Osteocyte (in vitro differentiated cells): ENCODE measurements around the gene CIART. TPM values are rescaled to one million over a fixed set of nuclear protein-coding genes. Genes with fewer than 3 reads are reported as not detected.
"Not testable (repeated sequence)": the region's sequence is repeated elsewhere in the genome, so short reads cannot be mapped to it uniquely, and the experiment has no call there.

Experiments used
- DNase-seq: peaks from one replicate; pipeline ENCODE4 v3.0.0; 2021; ENCODE audit warnings: mixed read lengths; ENCODE audit not compliant: unreplicated experiment; ENCODE audit errors: extremely low spot score
- H3K27ac Mint-ChIP-seq: one replicate; pipeline ENCODE4 v1.8.0; 2021; ENCODE audit warnings: mild to moderate bottlenecking, mixed read lengths; ENCODE audit not compliant: unreplicated experiment
- H3K27me3 Mint-ChIP-seq: one replicate; pipeline ENCODE4 v1.8.0; 2021; ENCODE audit warnings: mixed read lengths; ENCODE audit not compliant: unreplicated experiment
- H3K36me3 Mint-ChIP-seq: one replicate; pipeline ENCODE4 v1.8.0; 2021; ENCODE audit warnings: mixed read lengths; ENCODE audit not compliant: unreplicated experiment
- H3K4me1 Mint-ChIP-seq: one replicate; pipeline ENCODE4 v1.8.0; 2021; ENCODE audit warnings: mixed read lengths; ENCODE audit not compliant: unreplicated experiment
- H3K4me3 Mint-ChIP-seq: one replicate; pipeline ENCODE4 v1.8.0; 2021; ENCODE audit warnings: mild to moderate bottlenecking, moderate library complexity, mixed read lengths; ENCODE audit not compliant: unreplicated experiment
- H3K9me3 Mint-ChIP-seq: one replicate; pipeline ENCODE4 v1.8.0; 2021; ENCODE audit warnings: mixed read lengths; ENCODE audit not compliant: unreplicated experiment
- long read RNA-seq: library from polyadenylated mRNA; unstranded; transcript quantifications from one replicate; pipeline ENCODE4 v2.0.0, GENCODE V29; 2021
- total RNA-seq: library from RNA; stranded (reverse); gene quantifications from 2 replicates; pipeline ENCODE4 v1.2.1, GENCODE V29; 2021
- TF ChIP-seq, protein P1 (sequence below): fragments of 200-600 bp; sonication (generic); IDR thresholded peaks from 2 replicates; pipeline ENCODE4 v1.5.0; 2021; ENCODE audit warnings: antibody characterized with exemption, mild to moderate bottlenecking, moderate library complexity

CIART gene, protein sequence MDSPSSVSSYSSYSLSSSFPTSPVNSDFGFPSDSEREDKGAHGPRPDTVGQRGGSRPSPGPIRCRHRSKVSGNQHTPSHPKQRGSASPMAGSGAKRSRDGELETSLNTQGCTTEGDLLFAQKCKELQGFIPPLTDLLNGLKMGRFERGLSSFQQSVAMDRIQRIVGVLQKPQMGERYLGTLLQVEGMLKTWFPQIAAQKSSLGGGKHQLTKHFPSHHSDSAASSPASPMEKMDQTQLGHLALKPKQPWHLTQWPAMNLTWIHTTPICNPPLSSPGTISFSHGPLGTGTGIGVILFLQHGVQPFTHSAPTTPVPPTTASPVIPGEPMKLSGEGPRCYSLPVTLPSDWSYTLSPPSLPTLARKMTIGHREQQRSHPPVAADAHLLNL
- 3.4 and 5.3 TPM in 2 replicates for total RNA-seq
- long read RNA-seq, partial matches to known transcripts, result 0 of 3 reads
- long read RNA-seq, other reads (novel, unspliced or antisense), result 0 of 3 reads

DNA sequence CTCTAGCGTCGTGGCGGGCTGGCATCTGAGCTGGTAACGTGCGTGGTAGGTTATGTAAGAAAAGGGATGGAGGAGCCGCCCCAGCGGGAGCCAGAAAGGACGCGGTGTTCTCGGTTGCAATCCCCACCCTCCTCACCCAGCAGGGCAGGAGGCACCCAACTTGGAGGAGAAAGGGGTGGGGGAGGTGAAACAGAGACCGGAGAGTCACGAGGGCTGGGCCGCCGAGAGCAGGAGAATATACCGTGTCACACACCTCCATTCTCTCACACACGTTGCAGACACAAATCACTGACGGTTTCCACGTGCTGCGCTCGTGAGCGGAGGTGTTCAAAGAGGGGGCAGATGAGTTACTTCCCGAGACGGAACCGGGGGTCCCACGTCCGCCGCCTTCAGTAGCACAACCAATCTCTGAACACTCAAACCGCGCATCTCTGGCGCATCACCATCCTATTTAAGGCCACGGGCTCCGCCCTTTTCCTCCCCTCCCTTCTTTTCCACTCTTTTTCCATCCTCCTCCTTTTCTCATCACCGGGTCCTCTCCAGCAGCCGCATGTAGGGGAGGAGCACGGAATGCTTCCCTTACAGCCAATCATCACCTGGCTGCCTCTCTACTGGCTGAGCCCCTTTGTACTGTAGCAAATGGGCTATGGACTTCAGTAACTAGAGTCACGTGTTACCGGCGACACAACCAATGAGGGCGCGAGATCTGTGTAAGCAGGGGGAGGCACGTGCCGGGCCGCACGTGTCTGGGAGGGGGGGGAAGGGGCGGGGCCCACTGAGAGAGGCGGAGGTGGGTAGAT, at the start of gene CIART:
Gene CIART (plus strand): TSS at position 797 of the 800 bp plus-strand sequence. CDS start 714 bp downstream, outside the sequence.
- H3K27ac Mint-ChIP-seq, result peak within 1 kb of the TSS; percentile 79
- peak within 1 kb of the TSS; percentile 80 for H3K4me3 Mint-ChIP-seq
- peak; percentile 90 for DNase-seq
- peaks cover 19% of the 10 kb centered on the region for H3K4me1 Mint-ChIP-seq
- TF ChIP-seq, protein P1, sequence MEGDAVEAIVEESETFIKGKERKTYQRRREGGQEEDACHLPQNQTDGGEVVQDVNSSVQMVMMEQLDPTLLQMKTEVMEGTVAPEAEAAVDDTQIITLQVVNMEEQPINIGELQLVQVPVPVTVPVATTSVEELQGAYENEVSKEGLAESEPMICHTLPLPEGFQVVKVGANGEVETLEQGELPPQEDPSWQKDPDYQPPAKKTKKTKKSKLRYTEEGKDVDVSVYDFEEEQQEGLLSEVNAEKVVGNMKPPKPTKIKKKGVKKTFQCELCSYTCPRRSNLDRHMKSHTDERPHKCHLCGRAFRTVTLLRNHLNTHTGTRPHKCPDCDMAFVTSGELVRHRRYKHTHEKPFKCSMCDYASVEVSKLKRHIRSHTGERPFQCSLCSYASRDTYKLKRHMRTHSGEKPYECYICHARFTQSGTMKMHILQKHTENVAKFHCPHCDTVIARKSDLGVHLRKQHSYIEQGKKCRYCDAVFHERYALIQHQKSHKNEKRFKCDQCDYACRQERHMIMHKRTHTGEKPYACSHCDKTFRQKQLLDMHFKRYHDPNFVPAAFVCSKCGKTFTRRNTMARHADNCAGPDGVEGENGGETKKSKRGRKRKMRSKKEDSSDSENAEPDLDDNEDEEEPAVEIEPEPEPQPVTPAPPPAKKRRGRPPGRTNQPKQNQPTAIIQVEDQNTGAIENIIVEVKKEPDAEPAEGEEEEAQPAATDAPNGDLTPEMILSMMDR, result no peak
- H3K36me3 Mint-ChIP-seq, result peaks cover 33% of the 10 kb centered on the region
- H3K27me3 Mint-ChIP-seq, result peaks cover 4% of the 10 kb centered on the region
- no peaks in the 10 kb centered on the region for H3K9me3 Mint-ChIP-seq

DNA sequence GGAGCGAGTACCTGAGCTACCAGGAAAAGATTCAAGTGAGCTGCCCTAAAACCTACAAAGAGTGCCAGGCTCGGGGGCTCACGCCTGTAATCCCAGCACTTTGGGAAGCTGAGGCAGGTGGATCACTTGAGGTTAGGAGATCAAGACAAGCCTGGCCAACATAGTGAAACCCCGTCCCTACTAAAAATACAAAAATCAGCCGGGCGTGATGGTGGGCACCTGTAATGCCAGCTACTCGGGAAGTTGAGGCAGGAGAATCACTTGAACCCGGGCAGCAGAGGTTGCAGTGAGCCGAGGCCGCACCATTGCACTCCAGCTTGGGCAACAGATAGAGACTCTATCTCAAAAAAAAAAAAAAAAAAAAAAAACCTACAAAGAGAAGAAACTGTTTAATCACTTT, 49.4 kb upstream of the CIART start:
- not testable (repeated sequence) for H3K27me3 Mint-ChIP-seq, H3K27ac Mint-ChIP-seq, H3K9me3 Mint-ChIP-seq, H3K4me3 Mint-ChIP-seq
- Mint-ChIP-seq H3K36me3 (peaks cover 10% of the 10 kb centered on the region), H3K4me1 (peaks cover 19% of the 10 kb centered on the region)
- peak; percentile 46 for DNase-seq

DNA sequence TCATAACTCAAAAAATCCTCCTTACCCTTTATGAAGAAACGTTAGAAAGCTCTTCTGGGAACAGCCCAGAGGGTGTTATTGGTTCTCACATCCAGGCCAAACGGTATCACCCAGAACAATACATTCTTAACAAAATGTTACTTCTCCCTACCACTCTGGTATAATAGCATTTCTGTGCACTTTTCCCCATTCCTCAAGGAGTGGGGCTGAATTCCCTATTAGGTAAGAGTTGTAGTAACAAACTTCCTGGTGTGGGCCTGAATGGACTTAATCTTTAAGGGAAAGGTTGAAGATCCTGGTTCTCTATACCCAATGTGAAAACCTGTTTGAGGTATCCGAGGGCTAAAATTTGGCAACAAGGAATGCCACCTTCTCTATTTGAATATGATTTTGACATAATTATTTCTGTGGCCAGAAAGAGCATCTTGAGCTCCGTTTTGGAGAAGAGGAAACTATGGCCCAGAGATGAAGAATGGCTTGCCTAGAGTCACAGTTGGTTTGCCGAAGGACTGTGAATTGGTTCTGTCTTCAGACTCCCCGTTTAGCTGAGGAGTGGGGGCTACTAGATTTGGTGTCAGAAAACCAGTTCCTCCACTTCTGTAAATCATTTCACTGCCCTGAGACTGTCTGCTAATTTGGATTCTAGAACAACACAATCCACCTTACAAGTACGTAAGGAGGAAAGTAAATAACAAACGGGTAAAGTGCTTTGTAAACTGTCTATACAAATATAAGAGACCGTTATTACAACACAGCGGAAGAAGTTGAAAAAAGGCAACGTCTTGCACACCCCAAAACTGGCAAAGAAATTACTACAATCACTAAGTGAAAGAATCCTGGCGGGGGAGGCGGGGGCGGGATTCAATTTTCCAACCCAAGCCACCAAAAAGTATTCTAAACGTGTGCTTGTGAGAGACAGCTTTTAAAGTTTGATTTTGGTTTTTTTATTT, 48.7 kb upstream of the CIART start:
- H3K4me3 Mint-ChIP-seq, result no peak overlapping the region
- H3K27ac Mint-ChIP-seq, result no peak overlapping the region
- H3K27me3 Mint-ChIP-seq, result no peaks in the 10 kb centered on the region
- H3K4me1 Mint-ChIP-seq, result peaks cover 19% of the 10 kb centered on the region
- TF ChIP-seq, protein P1, result no peak
- peak; percentile 34 for DNase-seq
- peaks cover 7% of the 10 kb centered on the region for H3K36me3 Mint-ChIP-seq
- H3K9me3 Mint-ChIP-seq, result no peaks in the 10 kb centered on the region

DNA sequence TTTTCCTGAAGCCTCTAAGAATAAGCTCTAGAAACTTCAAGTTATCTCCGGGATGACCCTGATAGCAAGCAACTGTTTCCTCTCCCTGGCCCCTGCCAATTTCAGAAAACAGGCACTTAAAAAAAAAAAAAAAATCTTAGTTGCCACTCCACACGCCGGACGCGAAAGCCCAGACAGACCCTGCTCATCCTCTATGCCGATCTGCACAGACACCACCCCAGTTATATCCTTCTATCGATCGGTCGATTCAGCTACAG, 48.1 kb upstream of the CIART start:
- no peak overlapping the region for H3K4me3 Mint-ChIP-seq
- H3K27me3 Mint-ChIP-seq, result no peaks in the 10 kb centered on the region
- DNase-seq, result no peak
- H3K36me3 Mint-ChIP-seq, result peaks cover 2% of the 10 kb centered on the region
- TF ChIP-seq, protein P1, result no peak
- no peak overlapping the region for H3K27ac Mint-ChIP-seq
- no peaks in the 10 kb centered on the region for H3K9me3 Mint-ChIP-seq
- peaks cover 19% of the 10 kb centered on the region for H3K4me1 Mint-ChIP-seq

DNA sequence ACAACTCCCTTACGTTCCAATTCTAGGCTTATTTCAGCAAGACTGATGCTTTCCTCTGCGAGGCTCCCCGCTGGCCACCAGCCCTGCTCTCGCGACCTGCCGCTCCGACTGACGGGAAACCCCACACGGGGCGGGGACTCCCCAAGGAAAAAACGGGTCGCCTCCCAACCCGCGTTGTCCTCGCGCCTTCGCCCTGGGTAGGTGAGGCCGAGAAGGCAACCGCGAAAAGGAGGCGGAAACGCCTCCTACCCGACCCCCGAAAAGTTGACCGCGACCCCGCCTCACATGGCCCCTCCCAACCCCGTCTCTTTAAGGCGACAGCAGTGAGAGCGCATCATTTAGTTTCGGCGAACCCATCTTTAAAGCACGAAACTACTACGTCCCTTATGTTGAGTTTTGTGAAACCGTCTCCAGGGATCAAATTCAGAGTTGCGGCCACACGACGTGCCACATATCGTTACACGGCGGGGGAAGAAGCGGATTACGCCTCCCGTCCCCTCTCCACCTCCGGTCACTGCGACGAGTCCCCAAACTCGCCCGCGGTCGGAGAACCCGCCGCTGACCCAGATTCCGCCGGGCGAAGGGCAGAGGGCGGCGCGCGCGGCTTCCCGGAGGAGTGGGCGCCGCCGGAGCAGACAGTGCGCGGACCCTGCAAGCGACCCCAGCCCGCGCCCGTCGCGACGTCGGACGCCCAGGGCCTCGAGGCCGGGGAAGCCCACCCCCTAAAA, 47.6 kb upstream of the CIART start:
- TF ChIP-seq, protein P1, result no peak
- Mint-ChIP-seq H3K27me3 (no peaks in the 10 kb centered on the region), H3K4me1 (peaks cover 19% of the 10 kb centered on the region), H3K27ac (no peak overlapping the region), H3K36me3 (peaks cover 2% of the 10 kb centered on the region), H3K4me3 (no peak overlapping the region), H3K9me3 (no peaks in the 10 kb centered on the region)
- peak; percentile 91 for DNase-seq
